Fibroblast of upper back skin (primary cell): Measurements from ENCODE around the gene ZNF397.
"Not testable (repeated sequence)": the region's sequence is repeated elsewhere in the genome, so short reads cannot be mapped to it uniquely, and the experiment has no call there.

Experiments used
- DNase-seq: peaks from one replicate; pipeline ENCODE4 v3.0.0-alpha.2; 2013

Gene ZNF397

DNA sequence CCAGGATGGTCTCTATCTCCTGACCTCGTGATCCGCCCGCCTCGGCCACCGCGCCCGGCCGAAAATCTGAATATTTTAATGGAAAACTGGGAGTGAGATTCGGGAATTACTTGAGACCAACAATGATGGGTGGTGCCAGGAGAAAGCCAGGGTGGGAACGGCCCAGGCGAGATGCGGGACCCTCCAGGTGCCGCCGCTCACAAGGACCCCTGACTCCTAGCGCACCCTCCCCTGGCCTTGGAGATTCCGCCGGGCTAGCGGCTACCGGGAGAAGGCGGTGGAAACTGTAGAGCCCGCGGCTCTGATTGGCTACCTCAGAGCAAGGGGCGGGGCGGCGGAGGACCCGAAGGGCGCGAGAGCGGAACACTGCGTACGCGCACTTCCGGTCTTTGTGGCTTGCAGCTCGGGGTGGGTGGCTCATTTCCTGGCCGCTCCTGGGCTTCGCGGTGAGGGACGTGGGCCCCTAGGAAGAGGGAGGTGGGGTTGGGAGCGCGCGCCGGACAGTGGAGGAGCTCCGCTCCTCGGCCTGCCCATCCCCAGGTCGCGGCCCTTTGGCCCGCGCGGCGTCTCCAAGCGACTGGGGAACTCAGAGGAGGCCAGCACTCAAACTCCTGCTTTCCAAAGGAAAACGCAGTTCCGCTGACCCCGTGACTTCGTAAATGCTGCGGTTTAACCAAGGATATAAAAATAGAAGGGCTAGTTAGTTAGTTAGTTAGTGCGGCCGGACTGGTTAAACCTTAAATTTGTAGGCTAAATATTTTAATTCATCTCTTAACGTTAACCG, at the start of gene ZNF397:
TSS of gene ZNF397 (plus strand) at position 371 of the 784 bp plus-strand sequence. CDS start 1,437 bp downstream, outside the sequence.
- DNase-seq, result peak; percentile 97

GRCh38 chr18:35191698-35192025, 49.2 kb upstream of the ZNF397 start:
- no peak for DNase-seq

DNA sequence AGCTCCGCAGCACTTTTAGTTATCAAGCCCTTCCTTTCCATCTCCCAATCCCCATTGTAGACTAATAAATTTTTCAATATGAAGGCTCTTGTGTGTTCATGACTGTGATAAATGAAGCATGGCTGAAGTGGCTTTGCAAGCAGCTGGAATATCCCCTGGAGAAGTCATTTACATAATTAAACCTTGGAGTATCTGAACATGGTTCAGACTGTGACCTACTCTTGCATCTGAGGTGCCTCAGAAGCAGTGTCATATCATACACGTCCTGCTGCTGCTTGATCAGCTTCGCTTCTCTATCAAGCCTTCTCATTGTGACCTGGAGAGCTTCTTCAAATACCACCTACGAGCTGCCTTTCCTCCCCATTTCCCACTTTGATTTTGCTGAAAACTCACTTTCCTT, 48.4 kb upstream of the ZNF397 start:
- DNase-seq, result no peak

DNA sequence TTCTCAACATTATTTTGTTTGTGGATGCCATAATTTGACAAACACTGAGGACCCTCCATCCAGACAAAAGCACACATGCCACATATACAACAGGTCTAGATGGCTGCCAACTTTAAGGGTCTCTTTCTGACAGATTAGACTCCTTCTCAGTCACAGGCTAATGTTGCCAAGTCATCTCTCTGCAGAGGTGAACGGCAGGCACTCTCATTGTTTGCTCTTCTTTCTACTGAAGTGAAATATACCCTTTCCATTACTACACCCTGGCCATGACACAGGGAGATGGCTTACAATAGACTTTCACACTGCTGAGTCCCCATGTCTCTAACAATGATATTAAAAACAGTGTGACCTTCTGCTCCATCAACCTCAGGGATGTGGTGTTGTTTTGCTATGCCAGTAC, 47.5 kb upstream of the ZNF397 start:
- DNase-seq, result no peak

- DNase-seq, result no peak
Measured at GRCh38 chr18:35197296-35197695, 43.5 kb upstream of the ZNF397 start.

DNA sequence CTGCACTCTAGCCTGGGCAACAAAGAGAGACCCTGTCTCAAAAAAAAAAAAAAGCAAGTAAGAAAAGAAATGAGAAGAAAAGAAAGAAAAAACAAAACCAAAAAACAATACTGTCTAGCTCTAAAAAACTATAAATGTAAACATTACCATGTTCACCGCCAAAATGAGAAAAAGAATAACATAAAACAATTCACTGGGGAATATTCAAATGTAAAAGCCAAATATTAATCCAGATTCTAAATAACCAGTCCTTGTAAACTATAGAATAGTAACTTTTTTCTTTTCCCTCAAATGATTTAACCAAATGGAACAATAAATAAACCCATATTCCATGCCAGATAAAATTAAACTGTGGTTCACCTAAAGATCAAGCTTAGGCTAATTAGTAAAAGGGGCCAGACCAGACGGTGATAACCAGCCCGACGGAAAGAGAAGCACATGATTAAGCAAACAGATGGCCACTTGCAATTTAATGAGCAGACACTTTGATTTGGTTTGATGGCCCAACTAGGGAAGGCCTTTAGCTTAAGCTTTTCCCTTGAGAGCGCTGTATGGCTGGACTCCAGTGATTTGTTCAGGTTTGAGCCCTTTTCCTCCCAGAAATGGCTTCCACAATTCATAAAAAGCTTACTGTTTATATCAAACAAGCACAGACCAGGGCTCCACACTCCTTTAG, 39.4 kb upstream of the ZNF397 start:
- no peak for DNase-seq

DNA sequence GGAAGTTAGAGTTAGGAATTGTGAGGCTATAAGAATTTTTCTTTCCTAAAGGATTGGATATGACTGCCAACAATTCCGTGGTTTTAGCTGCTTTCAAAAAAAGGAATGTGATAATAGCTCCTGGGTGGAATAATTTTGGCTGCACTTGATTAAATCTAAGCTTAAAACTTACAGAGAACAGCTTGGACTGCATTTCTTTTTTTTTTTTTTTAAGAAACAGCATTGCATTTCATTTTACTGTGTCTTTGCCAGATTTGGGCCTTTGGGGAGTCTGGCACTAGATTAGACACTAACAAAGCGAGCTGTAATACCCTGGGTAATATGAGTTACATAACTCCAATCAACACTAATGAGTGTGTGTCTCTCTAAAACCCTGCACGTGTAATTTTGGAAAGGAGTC, 37.8 kb upstream of the ZNF397 start:
- peak; percentile 89 for DNase-seq

GRCh38 chr18:35205199-35205712, 35.6 kb upstream of the ZNF397 start:
- DNase-seq, result no peak

- not testable (repeated sequence) for DNase-seq
Measured at GRCh38 chr18:35205746-35206458, 34.9 kb upstream of the ZNF397 start.

DNA sequence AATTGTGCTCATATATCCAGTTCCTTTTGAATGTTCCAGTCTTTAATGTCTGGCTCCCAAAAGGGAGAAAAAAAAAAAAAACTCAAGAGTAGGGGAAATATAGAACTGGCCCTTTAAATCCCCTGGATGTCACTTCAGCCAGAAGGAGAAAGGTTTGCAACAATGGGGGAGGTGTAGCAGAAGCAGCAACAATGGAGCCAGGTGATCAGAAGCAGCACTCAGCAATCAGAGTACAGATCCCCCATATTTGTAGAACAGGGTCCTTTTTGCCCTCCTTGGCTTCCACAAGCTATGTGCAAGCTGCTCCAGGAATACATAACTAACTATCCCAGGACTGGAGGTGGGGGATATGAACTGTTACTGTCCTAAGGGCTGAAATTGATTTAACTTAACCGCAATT, 25.8 kb upstream of the ZNF397 start:
- DNase-seq, result no peak

GRCh38 chr18:35216611-35217010, 24.2 kb upstream of the ZNF397 start:
- DNase-seq, result not testable (repeated sequence)

DNA sequence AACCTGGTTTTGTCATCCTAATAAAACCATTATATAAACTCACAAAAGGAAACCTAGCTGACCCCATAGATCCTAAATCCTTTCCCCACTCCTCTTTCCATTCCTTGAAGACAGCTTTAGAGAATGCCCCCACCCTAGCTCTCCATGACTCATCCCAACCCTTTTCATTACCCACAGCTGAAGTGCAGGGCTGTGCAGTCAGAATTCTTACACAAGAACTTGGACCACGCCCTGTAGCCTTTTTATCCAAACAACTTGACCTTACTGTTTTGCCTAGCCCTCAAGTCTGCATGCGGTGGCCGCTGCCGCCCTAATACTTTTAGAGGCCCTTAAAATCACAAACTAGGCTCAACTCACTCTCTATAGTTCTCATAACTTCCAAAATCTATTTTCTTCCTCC, 21.5 kb upstream of the ZNF397 start:
- not testable (repeated sequence) for DNase-seq

GRCh38 chr18:35220424-35220823, 20.4 kb upstream of the ZNF397 start:
- no peak for DNase-seq

DNA sequence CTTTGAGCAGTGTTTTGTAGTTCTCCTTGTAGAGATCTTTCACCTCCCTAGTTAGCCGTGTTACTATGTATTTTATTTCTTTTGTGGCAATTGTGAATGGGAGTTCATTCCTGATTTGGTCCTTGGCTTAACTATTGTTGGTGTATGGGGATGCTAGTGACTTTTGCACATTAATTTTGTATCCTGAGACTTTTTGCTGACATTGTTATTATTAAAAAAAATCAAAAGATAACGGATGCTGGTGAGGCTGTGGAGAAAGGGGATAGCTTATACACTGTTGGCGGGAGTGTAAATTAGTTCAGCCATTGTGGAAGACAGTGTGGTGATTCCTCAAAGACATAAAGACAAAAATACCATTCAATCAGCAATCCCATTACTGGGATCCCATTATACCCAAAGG, 17.0 kb upstream of the ZNF397 start:
- no peak for DNase-seq

DNA sequence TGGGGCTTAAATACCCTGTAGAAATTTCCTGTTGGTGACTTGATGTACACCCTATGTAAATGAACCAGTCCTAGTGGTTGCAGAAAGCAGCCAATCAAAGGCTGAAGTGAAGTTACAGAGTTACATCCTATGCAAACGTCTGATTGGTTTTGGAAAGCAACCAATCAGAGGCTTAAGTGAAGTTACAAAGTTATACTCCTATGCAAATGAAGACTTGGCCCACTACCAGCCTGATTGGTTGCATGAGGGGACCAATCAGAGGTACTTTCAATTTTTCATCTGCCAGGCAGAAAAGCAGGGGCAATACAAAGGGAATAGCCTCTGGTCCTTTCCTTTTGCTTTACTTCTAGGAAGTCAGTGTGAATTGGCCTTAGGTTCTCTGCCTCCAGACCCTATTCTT, 13.6 kb upstream of the ZNF397 start:
- DNase-seq, result no peak

DNA sequence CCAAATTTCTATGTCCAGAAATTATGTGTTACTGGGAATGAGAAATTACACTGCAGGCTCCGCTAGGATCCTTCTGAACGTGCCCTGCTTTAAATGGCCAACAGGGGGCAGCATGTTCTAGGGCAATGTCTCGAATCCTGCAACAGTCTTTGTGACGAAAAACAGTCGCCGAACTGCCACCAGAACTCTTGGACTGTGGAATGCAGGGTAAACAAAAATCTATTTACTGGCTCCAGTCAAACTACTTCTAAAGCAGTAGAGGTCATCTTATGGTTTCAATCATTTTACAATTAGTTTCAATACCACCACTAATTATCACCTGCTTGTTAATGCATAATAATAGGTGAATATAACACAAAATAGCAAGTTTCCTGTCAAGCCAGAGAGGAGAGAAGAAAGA, 9.8 kb upstream of the ZNF397 start:
- DNase-seq, result peak; percentile 62

DNA sequence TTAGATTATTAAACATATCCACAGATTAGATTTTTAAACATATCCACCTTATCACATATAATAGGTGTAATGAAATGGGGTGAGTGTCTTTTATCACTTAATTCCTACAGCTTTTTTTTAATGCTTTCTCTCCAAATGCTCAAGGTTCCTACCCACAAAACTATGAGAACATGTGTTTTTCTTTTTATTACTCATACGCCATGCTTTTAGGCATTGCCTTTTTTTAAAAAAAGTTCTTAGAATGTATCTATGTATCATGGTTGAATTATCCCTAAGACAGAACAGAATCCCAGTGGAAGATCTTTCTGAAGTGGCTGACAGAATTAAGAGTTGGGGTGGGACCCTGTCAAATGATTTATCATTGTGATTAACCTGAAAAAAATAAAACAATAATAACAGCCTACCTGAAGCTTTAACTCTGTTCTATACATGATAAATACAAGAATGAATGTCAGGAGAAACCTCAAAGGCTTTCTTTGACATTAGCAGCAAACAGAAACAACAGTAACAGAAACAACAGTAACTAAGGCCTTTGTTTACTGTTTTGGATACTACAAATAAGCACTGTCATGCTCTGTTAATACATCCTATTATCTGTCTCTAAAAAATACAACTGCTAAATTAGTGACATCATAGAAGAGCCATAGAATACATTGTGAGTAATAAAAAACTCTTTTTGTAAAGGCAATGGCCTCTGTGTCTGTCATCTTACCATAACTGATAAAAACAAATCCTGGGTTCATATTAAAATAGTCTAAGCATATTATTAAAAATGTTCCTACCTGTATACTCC, 4.1 kb upstream of the ZNF397 start:
- peak; percentile 5 for DNase-seq

DNA sequence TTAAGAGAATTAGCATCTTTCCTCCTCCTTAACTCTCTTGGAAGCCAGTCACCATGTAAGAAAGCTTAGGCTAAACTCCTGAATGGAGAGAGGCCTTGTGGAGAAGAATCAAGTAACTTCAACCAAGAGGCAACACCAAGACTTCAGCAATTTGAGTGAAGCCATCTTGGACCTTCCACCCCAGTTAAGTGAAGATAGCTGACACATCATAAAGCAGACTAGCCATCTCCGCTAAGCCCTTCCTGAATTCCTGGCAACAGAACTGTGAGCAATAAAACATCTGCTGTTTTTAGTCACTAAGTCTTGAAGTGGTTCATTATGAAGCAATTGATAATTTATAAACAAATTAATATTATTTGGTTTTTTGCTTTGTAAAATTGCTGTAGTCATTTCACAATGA, 1.5 kb upstream of the ZNF397 start:
- DNase-seq, result no peak

- no peak for DNase-seq
Measured at GRCh38 chr18:35241448-35241804, 592 bp downstream of the ZNF397 start.

GRCh38 chr18:35242426-35242825, 1.6 kb downstream of the ZNF397 start:
- no peak for DNase-seq

GRCh38 chr18:35244671-35245070, 3.8 kb downstream of the ZNF397 start:
- no peak for DNase-seq

GRCh38 chr18:35245719-35246317, 5.0 kb downstream of the ZNF397 start:
- DNase-seq, result no peak

DNA sequence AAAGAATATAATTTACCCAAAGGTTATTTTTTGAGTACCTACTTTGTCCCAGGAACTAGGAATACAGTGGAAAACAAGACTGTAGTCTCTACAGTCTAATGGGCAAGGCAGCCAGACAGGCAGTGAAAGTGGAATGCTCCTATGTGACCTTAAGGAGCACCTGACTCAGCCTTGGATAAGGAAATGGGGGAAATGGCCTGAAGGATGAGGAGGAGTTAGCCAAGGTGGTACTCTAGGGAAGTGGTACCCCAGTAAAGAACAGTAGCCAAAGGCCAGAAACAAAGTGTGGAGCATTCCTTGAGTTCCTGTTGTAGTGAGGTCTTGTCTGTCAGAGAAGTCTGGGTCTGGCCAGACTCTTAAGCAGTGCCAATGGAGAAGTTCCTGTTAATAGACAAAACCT, 6.0 kb downstream of the ZNF397 start:
- no peak for DNase-seq
